Ovary (tissue), 9 donors: Measurements from ENCODE around the gene WDR6. TPM values are rescaled to one million over a fixed set of nuclear protein-coding genes. Genes with fewer than 3 reads are reported as not detected.

ENCODE experiments used
- DNase-seq, 5 donors: peaks; one replicate each; pipeline ENCODE4 v3.0.0-alpha.2; 2019 to 2020
- H3K27ac ChIP-seq, 2 donors: fragments of 200-600 bp; one replicate each; pipeline versions ENCODE4 v1.5.1 to v1.8.0; 2019 to 2022
- H3K27me3 ChIP-seq: fragments of 200-600 bp; one replicate; pipeline ENCODE4 v1.8.0; 2022
- H3K36me3 ChIP-seq: fragments of 200-600 bp; sonication (generic); one replicate; pipeline ENCODE4 v1.5.1; 2019
- H3K4me1 ChIP-seq: one replicate; pipeline ENCODE4 v1.8.1; 2013; ENCODE audit warnings: mild to moderate bottlenecking, moderate library complexity; ENCODE audit not compliant: insufficient read depth
- H3K4me3 ChIP-seq: fragments of 200-600 bp; sonication (generic); one replicate; pipeline ENCODE4 v1.5.1; 2017
- H3K9me3 ChIP-seq, 2 donors: fragments of 200-600 bp in 1 of 2; sonication (generic) in 1 of 2; one replicate each; pipeline versions ENCODE4 v1.5.1 to v1.8.1; 2013 to 2019; ENCODE audit warnings: mild to moderate bottlenecking in 1 of 2, moderate library complexity in 1 of 2
- CTCF ChIP-seq, 3 donors: fragments of 450-650 bp in 2 of 3; fragments of 200-600 bp in 1 of 3; IDR thresholded peaks; one replicate each; pipeline versions ENCODE4 v1.5.1 to v1.8.0; 2016 to 2022; ENCODE audit warnings: antibody characterized with exemption in 3 of 3, mild to moderate bottlenecking in 1 of 3
- EP300 ChIP-seq: sonication (generic); formaldehyde crosslinking; IDR thresholded peaks from one replicate; pipeline ENCODE4 v1.6.1; 2017; ENCODE audit warnings: antibody characterized with exemption
- POLR2A ChIP-seq: fragments of 450-650 bp; IDR thresholded peaks from one replicate; pipeline ENCODE4 v1.6.1; 2017; ENCODE audit warnings: antibody characterized with exemption, mild to moderate bottlenecking, moderate library complexity
- WGBS, 3 donors: extraction: QIAGEN DNeasy Blood & Tissue Kit in 1 of 3; methylation state at CpG; one replicate each; pipeline versions ENCODE4 v1.1.5 to v1.1.7; 2013 to 2017; 5-methylcytosine and 5-hydroxymethylcytosine counted together
- intact Hi-C, 4 donors: fragments of 100-400 bp; cut with DNase I; formaldehyde crosslinking; loops; one replicate each; pipeline versions ENCODE4 v1.11.0 to v1.15.1; 2022 to 2023
- polyA plus RNA-seq, 2 donors: library from polyadenylated mRNA; stranded (reverse); fragments of 200-250 nt in 1 of 2; fragments of 350-450 nt in 1 of 2; fragmentation: Illumina TruSeq in 1 of 2; extraction: RNeasy Lipid Tissue Mini Kit (QIAGEN cat#74804) in 1 of 2; gene quantifications; one replicate each; pipeline ENCODE4 v1.2.3, GENCODE V29; 2013 to 2014
- total RNA-seq, 7 donors: library from RNA; depleted of rRNA in 2 of 7; stranded (reverse); fragments of >200 nt in 2 of 7; fragmentation: NEBNext Ultra II Directional in 3 of 7; extraction: Animal tissue kit (Norgen Biotek cat#: 25700) in 3 of 7; gene quantifications; one replicate each; pipeline versions ENCODE4 v1.1.0 to v1.2.4, GENCODE V29; 2016 to 2023
- donor health status: DM: no; HTN: no; CAD: no; lungs with moderate emphysema.
- donor health status: DM: no; HTN: no; CAD: no.
- donor health status: Bipolar disorder and iron deficiency.
- donor health status: DM: yes; HTN: yes; CAD: no.
- donor health status: DM: no; HTN: no; CAD: no.
- donor health status: DM: yes; HTN: yes; CAD: no.

The WDR6 gene
- total and polyA plus RNA-seq, 9 donors, result 109 to 289 (median 196) TPM

- intact Hi-C loops, result no loop called here
- no peaks in the 10 kb centered on the region for H3K36me3 ChIP-seq
- peaks cover 4% of the 10 kb centered on the region for H3K4me1 ChIP-seq
- no peak overlapping the region for H3K27ac ChIP-seq
- no peaks in the 10 kb centered on the region for H3K9me3 ChIP-seq
- no peak overlapping the region for H3K4me3 ChIP-seq
- H3K27me3 ChIP-seq, result no peaks in the 10 kb centered on the region
- TF ChIP-seq EP300 (no peak), POLR2A (no peak), CTCF (IDR thresholded peaks at IDR 0.05) (no peak)
- no peak for DNase-seq
- 79 to 84% (median 82%) methylated on average over 2 of the region's 2 CpGs for WGBS, 3 donors
Observed at GRCh38 chr3:48963591-48963990, 43.6 kb upstream of the WDR6 start.

- Histone ChIP-seq H3K36me3 (no peaks in the 10 kb centered on the region), H3K4me3 (no peak overlapping the region), H3K27me3 (no peaks in the 10 kb centered on the region), H3K9me3 (no peaks in the 10 kb centered on the region), H3K27ac (no peak overlapping the region), H3K4me1 (peaks cover 4% of the 10 kb centered on the region)
- no peak for TF ChIP-seq POLR2A
- TF ChIP-seq CTCF (IDR thresholded peaks at IDR 0.05), result no peak
- no peak for TF ChIP-seq EP300
- intact Hi-C loops, result no loop called here
- WGBS, 3 donors, result 38 to 63% (median 49%) methylated on average over 3 of the region's 3 CpGs
- DNase-seq, result no peak
Observed at GRCh38 chr3:48966367-48966766, 40.8 kb upstream of the WDR6 start.

- no peaks in the 10 kb centered on the region for H3K9me3 ChIP-seq
- peak in 3 of 5 donors; percentile 20 to 52 (median 41) for DNase-seq
- H3K4me3 ChIP-seq, result no peak overlapping the region
- intact Hi-C loops, result no loop called here
- H3K27ac ChIP-seq, result no peak overlapping the region
- WGBS, 3 donors, result 42 to 70% (median 49%) methylated on average over 7 of the region's 7 CpGs
- no peaks in the 10 kb centered on the region for H3K36me3 ChIP-seq
- TF ChIP-seq CTCF (IDR thresholded peaks at IDR 0.05) (no peak), EP300 (no peak), POLR2A (no peak)
- no peaks in the 10 kb centered on the region for H3K27me3 ChIP-seq
- peaks cover 4% of the 10 kb centered on the region for H3K4me1 ChIP-seq
Observed at GRCh38 chr3:48966876-48967361, 40.3 kb upstream of the WDR6 start.

GRCh38 chr3:48970586-48970985 lies 36.6 kb upstream of the WDR6 start:
- no peaks in the 10 kb centered on the region for H3K27me3 ChIP-seq
- DNase-seq, result no peak
- H3K36me3 ChIP-seq, result no peaks in the 10 kb centered on the region
- intact Hi-C loops, result no loop called here
- WGBS, 3 donors, result 94 to 97% (median 95%) methylated on average over 6 of the region's 6 CpGs
- H3K4me3 ChIP-seq, result no peak overlapping the region
- no peaks in the 10 kb centered on the region for H3K9me3 ChIP-seq
- TF ChIP-seq POLR2A, result no peak
- TF ChIP-seq CTCF (IDR thresholded peaks at IDR 0.05), result no peak
- TF ChIP-seq EP300, result no peak
- H3K4me1 ChIP-seq, result peaks cover 4% of the 10 kb centered on the region
- no peak overlapping the region for H3K27ac ChIP-seq
